ENCODE data around the gene CNDP2.

CNDP2 gene

DNA sequence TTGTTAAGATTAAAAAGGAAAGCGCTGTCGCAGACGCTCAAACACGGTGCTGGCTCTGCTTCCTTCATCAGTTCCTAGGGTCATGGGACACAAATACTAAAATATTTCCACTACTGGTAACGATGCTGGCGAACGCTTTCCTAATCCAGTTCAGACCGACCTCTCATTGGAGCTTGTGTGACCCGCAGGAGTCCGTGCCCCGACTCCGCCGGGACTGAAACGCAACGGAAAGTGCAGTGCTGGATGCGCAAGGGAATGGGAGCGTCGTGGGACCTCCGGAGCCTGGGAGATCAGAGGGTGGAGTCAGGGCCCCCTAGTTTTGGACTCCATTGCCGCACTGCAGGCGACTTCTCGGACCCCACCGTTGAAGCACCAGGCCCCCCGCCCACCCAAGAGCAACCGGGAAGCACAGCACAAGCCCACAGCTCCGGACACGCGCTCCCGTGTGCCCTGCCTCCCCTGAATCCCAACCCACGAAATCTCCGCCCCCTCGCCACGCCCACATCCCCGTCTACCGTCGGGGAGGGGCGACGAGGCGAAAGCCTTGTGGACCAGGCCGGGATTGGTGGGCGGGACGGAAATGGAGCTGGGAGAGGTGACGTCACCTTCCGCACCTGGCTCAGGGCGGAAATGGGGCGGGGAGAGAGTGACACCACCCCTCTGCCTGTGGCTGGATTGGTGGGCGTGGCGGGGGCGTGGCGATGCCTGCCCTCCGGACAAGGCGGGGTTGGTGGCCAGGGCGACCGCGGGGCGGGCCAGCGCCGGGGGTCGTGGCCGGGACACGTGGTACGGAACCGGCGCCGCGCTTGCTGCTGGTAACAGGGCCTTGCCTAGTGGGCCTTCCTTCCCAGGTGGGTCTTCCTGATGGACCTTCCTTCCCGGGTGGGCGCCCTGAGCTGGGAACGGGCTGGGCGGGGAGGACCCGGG lies at the start of gene CNDP2:
CNDP2 (plus strand) TSS at position 783 of the 927 bp plus-strand sequence. CDS start 3,611 bp downstream, outside the sequence.
- peak; percentile 99 for DNase-seq (ENCODE audit: low read depth)

DNA sequence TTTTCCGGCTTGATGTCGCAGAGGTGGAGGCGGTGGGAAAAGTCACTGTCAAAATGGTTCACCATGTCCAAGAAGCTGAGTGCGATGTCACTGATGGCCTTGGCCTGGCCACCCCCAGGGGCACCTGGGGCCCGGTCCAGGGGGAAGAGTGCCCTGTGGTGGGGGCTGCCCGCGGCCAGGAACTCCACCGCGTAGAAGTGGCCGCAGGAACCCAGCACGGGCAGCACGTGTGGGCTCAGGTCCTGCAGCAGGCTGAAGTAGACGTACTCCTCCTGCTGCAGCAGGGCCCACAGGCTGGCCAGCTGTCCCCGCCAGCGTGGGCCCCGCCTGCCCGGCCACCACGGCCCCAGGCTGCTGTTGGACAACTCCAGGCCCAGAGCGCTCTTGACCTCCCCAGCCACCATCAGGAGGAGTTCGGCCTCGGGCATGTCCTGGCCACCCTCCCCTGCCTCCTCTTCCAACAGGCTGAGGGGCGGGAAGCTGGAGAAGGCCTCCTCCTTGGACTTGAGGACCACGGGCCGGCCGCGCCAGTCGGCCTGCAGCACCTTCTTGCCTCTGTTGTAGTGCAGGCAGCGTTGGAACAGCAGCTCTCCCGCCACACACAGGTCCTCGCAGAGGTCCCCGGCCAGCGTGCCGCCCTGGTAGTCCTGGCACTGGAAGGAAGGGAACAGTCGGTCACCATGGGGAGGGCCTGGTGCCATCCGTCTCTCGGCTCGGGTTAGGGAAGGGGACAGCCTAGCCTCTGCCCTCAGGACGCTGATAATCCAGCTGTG lies 49.3 kb upstream of the CNDP2 start:
- DNase-seq (ENCODE audit: low read depth) = no peak

DNA sequence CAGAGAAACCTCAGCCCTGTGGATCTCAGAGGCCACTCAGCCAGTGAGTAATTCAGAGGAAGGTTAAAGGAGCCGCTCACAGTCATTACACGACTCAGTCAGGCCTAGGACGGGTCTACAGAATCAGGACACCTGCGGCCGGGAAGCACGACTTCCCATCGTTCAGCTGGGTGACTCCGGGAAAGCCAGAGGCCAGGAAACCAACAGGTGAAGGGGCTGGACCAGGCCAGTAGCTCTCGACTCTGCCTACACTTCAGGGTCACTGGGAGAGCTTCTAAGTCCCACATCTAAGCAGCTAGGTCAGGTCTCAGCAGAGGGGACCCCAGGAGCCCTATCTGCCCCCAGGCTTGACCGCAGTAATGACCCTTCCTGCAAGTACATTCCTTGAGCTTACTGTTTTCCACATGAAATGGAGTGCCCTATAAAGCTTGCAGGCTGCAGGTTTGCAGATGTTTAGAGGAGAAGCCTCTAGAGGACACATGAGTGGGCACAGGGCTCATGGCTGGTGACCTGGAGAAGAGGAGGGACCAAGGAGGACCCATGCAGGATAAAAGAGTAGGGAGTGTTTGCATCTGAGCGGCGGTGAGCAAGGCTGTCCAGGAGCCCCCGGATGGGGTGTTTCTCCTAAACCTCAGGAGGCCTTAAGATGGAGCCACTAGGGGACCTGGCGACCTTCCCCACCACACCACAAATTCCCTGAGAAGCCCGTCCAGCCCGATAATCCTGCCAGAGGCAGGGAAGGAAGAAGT lies 48.6 kb upstream of the CNDP2 start:
- no peak for DNase-seq (ENCODE audit: low read depth)

DNA sequence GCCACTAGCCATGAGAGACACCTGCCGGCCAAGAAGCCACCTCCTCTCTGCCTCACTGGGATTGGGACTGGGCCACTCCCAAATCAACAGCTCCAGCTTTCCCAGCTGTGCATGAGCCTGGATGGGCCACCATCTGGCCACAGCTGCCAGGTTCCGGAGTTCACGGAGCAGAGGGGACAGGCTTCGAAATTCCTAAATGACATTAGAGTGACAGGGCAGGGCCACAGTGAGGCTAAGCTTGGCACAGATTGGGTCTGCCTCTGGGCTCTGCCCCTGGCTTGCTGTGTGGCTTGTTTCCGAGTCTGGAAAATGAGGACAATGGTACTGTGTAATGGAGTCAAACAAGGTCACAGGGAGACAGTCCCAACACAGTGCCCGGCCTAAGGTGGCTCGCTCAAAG lies 45.5 kb upstream of the CNDP2 start:
- DNase-seq (ENCODE audit: low read depth) = no peak

DNA sequence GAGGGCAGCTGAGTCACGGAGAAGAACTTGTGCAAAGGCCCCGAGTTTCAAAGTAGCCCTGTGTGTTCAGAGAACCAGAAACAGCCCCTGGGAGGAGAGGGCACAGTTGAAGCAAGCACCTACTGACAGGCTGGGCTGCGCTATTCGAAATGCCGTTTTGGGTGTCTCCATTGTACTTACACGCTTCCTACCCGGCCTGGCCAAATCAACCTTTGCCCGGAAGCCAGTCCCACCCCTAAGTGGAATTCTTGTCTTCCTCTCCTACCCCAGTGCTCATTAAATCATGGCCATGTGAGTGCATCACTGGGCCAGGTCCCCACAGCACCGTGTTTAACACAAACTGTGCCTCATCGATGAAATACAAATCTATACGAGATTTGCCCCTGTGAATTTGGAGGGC lies 45.0 kb upstream of the CNDP2 start:
- no peak for DNase-seq (ENCODE audit: low read depth)

- no peak for DNase-seq (ENCODE audit: low read depth)
Observed at GRCh38 chr18:74453016-74453566, 43.1 kb upstream of the CNDP2 start.

DNA sequence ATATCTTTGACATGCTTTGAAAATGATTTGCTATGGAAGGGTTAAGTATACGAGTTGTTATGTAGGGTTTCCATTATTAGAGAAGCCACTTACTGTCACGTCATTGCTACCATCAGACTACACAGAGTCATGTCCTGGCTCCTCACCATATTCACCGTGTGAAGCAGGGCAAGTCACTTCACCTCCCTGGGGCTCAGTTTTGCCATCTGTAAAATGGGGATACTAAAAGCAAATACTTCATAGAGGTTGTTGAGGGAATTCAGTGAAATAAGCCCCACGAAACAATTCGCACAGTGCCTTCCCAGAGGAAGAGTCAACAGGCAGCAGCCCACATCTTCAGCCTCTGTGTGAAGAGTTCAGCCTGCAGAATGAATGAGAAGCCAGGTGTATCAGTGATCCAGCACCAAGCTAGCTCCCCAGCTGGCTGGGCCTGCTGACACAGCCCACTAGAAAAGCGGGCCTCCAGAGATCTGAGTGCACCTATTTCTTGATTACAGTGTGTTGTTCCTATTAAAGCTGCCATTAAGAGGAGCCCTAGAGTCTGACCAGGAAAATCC lies 42.4 kb upstream of the CNDP2 start:
- no peak for DNase-seq (ENCODE audit: low read depth)

DNA sequence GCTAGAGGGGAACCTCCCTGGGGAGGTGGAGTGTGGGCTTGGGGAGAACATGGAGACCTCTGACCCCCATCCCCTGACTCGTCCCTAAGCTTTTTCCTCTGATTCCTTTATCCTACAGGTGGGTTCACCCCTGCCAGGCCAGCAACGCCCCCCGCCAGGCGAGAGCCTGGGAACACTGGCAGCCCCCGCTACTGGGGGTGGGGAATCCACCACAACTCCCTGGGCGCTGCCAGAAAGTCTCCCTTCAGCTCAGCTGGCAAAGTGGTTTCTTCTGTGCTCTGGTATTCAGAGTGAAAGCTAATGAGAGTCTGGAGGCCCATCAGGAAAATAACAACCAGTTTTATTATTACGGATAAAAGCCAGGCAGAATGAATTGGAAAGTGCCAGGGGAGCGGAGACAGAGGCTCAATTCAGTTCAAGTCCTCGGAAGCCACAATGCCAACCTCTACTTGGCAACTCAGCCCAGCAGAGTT lies 41.8 kb upstream of the CNDP2 start:
- no peak for DNase-seq (ENCODE audit: low read depth)

GRCh38 chr18:74455386-74455785 lies 40.8 kb upstream of the CNDP2 start:
- no peak for DNase-seq (ENCODE audit: low read depth)

DNA sequence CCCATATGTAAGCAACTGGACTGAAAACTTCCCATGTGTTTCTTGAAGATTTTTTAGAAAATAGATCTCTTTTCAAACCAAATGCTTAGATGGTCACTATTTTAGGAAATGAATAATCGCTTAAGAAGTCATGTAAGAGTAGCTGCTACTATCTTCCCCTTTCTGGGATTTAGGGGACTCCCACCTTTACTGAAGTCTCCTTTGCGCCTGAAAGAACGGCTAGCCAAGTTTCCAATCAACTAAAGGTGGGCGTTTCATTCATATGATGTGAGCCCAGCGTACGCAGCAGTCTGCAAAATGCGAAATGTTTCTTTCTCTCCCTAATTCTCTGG lies 40.2 kb upstream of the CNDP2 start:
- DNase-seq (ENCODE audit: low read depth) = no peak

- DNase-seq (ENCODE audit: low read depth) = no peak
Observed at GRCh38 chr18:74456349-74457042, 39.7 kb upstream of the CNDP2 start.

DNA sequence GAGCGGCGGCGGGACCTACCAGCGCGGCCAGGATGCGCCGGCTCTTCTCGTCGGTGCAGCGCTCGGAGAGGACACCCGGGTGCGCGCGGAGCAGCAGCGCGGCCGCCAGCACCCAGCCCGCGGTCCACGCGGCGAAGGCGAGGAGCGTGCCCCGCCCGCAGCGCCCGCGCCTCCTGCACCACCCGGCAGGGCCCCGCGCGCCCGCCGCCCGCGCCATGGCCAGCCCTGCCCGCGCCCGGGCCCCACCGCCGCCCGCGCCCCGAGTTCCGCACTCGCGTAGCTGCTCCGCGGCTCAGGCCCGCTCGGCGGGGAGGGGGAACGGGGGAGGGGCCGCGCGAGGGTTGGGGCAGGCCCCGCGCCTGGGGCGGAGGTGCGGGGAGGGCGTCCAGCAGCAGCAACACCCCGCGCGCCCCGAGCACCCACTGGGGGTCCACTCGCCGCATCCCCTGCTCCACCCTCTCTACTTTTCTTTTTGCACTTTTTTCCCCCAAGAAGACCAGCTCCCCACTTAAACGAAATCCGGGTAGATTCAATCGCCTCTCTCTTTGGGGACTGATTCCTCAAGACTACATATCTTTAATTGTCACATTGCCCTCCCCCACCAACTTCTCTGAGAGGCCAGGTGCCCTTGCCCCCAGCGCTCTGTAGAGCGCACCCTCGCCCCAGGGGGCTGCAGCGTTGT lies 39.0 kb upstream of the CNDP2 start, which contains the start of gene DIPK1C:
DIPK1C (minus strand) TSS at position 266 of the 682 bp plus-strand sequence; CDS start at position 217, 49 bp downstream.
- no peak for DNase-seq (ENCODE audit: low read depth)

DNA sequence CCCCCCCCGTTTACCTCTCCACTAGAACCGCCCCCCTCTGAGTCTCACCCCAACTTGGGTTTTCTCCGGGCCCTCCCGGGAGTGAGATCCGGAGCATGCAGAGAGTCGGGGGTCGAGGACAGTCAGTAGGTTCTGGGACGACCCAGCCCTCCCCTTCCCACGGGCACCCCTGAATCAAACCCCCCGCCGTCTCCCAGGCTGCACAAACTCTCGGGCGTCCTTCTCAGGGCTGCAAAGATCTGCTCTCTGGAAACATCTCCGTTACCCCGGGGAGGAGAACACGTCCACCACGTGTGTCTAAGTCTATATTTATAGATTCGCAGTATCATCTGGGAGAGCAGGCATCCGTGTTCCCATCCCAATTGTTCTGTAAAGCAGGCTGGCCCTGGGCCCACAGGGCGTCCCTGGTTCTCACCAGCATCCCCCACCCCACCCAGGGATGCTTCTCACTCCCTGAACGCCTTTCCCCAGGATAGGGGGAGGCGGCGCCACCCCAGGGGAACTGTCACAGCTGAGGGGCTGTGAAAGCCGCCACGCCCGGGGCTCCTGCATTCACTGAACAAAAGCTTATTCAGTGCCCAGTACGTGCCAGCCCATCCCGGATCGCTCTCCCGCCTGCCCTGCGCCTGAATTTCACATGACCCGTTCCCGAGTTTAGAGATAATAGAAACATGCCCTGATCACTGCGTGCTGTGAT lies 38.3 kb upstream of the CNDP2 start:
- DNase-seq (ENCODE audit: low read depth) = no peak

DNA sequence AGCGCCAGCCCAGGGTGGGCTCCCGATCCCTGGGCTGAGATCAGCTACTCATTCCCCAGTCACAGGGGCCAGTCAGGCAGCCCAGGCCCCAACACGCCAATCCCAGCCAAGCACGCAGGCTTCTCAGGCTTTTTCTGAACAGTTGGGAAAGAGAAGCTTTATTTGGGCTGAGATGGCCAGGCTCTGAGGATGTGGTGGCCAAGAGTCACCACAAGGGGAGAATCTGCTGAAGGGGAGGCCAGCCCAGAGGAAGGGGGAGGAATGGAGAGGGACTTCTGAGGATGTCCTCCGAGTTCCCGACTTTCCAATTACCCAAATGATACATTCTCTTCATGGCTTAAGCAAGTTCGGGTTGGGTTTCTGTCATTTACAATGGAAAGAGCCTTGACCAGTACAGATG lies 36.3 kb upstream of the CNDP2 start:
- DNase-seq (ENCODE audit: low read depth) = no peak

GRCh38 chr18:74460825-74461224 lies 35.3 kb upstream of the CNDP2 start:
- no peak for DNase-seq (ENCODE audit: low read depth)

DNA sequence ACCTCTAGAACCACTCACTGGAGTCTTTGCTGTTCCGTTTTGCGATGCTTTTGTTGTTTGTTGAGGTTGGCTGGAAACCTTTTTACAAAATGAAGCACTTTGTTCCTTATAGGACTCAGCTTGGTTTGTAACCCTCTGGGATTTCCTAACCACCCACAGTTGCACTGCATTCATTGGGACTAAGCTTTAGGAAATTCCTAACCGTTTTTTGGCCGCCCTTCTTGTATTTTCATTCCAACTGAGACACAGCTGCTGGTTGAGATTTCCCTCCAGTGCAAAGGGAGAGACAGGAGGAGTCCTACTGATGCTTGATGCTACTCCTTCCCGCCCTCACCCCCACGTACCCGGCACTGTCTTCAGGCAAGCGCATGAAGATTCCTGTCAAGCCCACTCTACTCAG lies 32.9 kb upstream of the CNDP2 start:
- no peak for DNase-seq (ENCODE audit: low read depth)

GRCh38 chr18:74463983-74464382 lies 32.2 kb upstream of the CNDP2 start:
- no peak for DNase-seq (ENCODE audit: low read depth)

- no peak for DNase-seq (ENCODE audit: low read depth)
Observed at GRCh38 chr18:74465775-74466174, 30.4 kb upstream of the CNDP2 start.

GRCh38 chr18:74468547-74469061 lies 27.6 kb upstream of the CNDP2 start:
- no peak for DNase-seq (ENCODE audit: low read depth)

GRCh38 chr18:74472312-74472711 lies 23.9 kb upstream of the CNDP2 start:
- DNase-seq (ENCODE audit: low read depth) = no peak
